HG03565 (cell line): Measurements from ENCODE around the gene LUZP2.

Source experiments
- ATAC-seq: cut with Tn5 transposase; IDR thresholded peaks from one replicate; pipeline ENCODE4 v1.9.1; 2021; ENCODE audit warnings: mild to moderate bottlenecking, moderate library complexity; ENCODE audit not compliant: unreplicated experiment

Gene LUZP2

GRCh38 chr11:24496736-24497725 is at the start of gene LUZP2:
TSS of gene LUZP2 (plus strand) at chr11:24497053.
- ATAC-seq = no peak

- ATAC-seq = no peak
Measured at GRCh38 chr11:24453129-24453718, 43.6 kb upstream of the LUZP2 start.

GRCh38 chr11:24457985-24458384 is 38.9 kb upstream of the LUZP2 start:
- no peak for ATAC-seq

GRCh38 chr11:24470431-24470830 is 26.4 kb upstream of the LUZP2 start:
- ATAC-seq = no peak

- no peak for ATAC-seq
Measured at GRCh38 chr11:24471084-24471483, 25.8 kb upstream of the LUZP2 start.

- no peak for ATAC-seq
Measured at GRCh38 chr11:24478718-24479117, 18.1 kb upstream of the LUZP2 start.

- ATAC-seq = no peak
Measured at GRCh38 chr11:24489477-24489876, 7.4 kb upstream of the LUZP2 start.

GRCh38 chr11:24496386-24496735 is 492 bp upstream of the LUZP2 start:
- no peak for ATAC-seq

GRCh38 chr11:24497831-24498230 is 978 bp downstream of the LUZP2 start:
- ATAC-seq = no peak

- ATAC-seq = no peak
Measured at GRCh38 chr11:24502425-24502824, 5.6 kb downstream of the LUZP2 start.

GRCh38 chr11:24509114-24509513 is 12.3 kb downstream of the LUZP2 start:
- ATAC-seq = peak; percentile 70

- no peak for ATAC-seq
Measured at GRCh38 chr11:24511511-24511910, 14.7 kb downstream of the LUZP2 start.

- ATAC-seq = no peak
Measured at GRCh38 chr11:24513479-24514218, 16.8 kb downstream of the LUZP2 start.

GRCh38 chr11:24514219-24514594 is 17.4 kb downstream of the LUZP2 start:
- peak; percentile 97 for ATAC-seq

- ATAC-seq = no peak
Measured at GRCh38 chr11:24515632-24516031, 18.8 kb downstream of the LUZP2 start.

GRCh38 chr11:24516638-24517037 is 19.8 kb downstream of the LUZP2 start:
- no peak for ATAC-seq

GRCh38 chr11:24521601-24522000 is 24.7 kb downstream of the LUZP2 start:
- ATAC-seq = no peak

GRCh38 chr11:24524156-24524555 is 27.3 kb downstream of the LUZP2 start:
- no peak for ATAC-seq

GRCh38 chr11:24531528-24531927 is 34.7 kb downstream of the LUZP2 start:
- no peak for ATAC-seq

- no peak for ATAC-seq
Measured at GRCh38 chr11:24543771-24544170, 46.9 kb downstream of the LUZP2 start.

GRCh38 chr11:24556693-24557092 is 59.8 kb downstream of the LUZP2 start:
- ATAC-seq = no peak

- ATAC-seq = no peak
Measured at GRCh38 chr11:24559315-24559714, 62.5 kb downstream of the LUZP2 start.
